ENCODE measurements around the gene ARHGAP24.

The ARHGAP24 gene

GRCh38 chr4:85938902-85939301 is 464.0 kb downstream of the ARHGAP24 start:
- Histone ChIP-seq H3K27me3 (ENCODE audit: insufficient read depth, poor library complexity, severe bottlenecking) (no peaks in the 10 kb centered on the region), H3K4me1 (ENCODE audit: insufficient read depth, poor library complexity, severe bottlenecking) (no peaks in the 10 kb centered on the region), H3K9me3 (ENCODE audit: severe bottlenecking) (no peaks in the 10 kb centered on the region), H3K36me3 (ENCODE audit: low read depth) (no peaks in the 10 kb centered on the region), H3K4me3 (ENCODE audit: severe bottlenecking) (no peak overlapping the region), H3K27ac (ENCODE audit: poor library complexity, severe bottlenecking) (no peak overlapping the region)
- no peak for DNase-seq (ENCODE audit: low spot score)
- no peak for ATAC-seq (ENCODE audit: low read depth)
- no peak for TF ChIP-seq CTCF (IDR thresholded peaks at IDR 0.05; ENCODE audit: poor library complexity, severe bottlenecking)

- TF ChIP-seq CTCF (IDR thresholded peaks at IDR 0.05; ENCODE audit: poor library complexity, severe bottlenecking): no peak
- Histone ChIP-seq H3K27me3 (ENCODE audit: insufficient read depth, poor library complexity, severe bottlenecking) (no peaks in the 10 kb centered on the region), H3K4me3 (ENCODE audit: severe bottlenecking) (no peak overlapping the region), H3K4me1 (ENCODE audit: insufficient read depth, poor library complexity, severe bottlenecking) (no peaks in the 10 kb centered on the region), H3K9me3 (ENCODE audit: severe bottlenecking) (no peaks in the 10 kb centered on the region), H3K36me3 (ENCODE audit: low read depth) (no peaks in the 10 kb centered on the region), H3K27ac (ENCODE audit: poor library complexity, severe bottlenecking) (no peak overlapping the region)
- no peak for DNase-seq (ENCODE audit: low spot score)
- ATAC-seq (ENCODE audit: low read depth): no peak
Measured at GRCh38 chr4:85939595-85939994, 464.6 kb downstream of the ARHGAP24 start.

- H3K27ac ChIP-seq (ENCODE audit: poor library complexity, severe bottlenecking): no peak overlapping the region
- no peaks in the 10 kb centered on the region for H3K27me3 ChIP-seq (ENCODE audit: insufficient read depth, poor library complexity, severe bottlenecking)
- no peaks in the 10 kb centered on the region for H3K4me1 ChIP-seq (ENCODE audit: insufficient read depth, poor library complexity, severe bottlenecking)
- no peaks in the 10 kb centered on the region for H3K36me3 ChIP-seq (ENCODE audit: low read depth)
- DNase-seq (ENCODE audit: low spot score) (no peak), ATAC-seq (ENCODE audit: low read depth) (no peak)
- TF ChIP-seq CTCF (IDR thresholded peaks at IDR 0.05; ENCODE audit: poor library complexity, severe bottlenecking): no peak
- H3K4me3 ChIP-seq (ENCODE audit: severe bottlenecking): no peak overlapping the region
- H3K9me3 ChIP-seq (ENCODE audit: severe bottlenecking): no peaks in the 10 kb centered on the region
Measured at GRCh38 chr4:85940151-85940550, 465.2 kb downstream of the ARHGAP24 start.

GRCh38 chr4:85942107-85942506 is 467.2 kb downstream of the ARHGAP24 start:
- DNase-seq (ENCODE audit: low spot score) (no peak), ATAC-seq (ENCODE audit: low read depth) (no peak)
- no peaks in the 10 kb centered on the region for H3K4me1 ChIP-seq (ENCODE audit: insufficient read depth, poor library complexity, severe bottlenecking)
- H3K9me3 ChIP-seq (ENCODE audit: severe bottlenecking): no peaks in the 10 kb centered on the region
- no peaks in the 10 kb centered on the region for H3K36me3 ChIP-seq (ENCODE audit: low read depth)
- no peak overlapping the region for H3K4me3 ChIP-seq (ENCODE audit: severe bottlenecking)
- no peaks in the 10 kb centered on the region for H3K27me3 ChIP-seq (ENCODE audit: insufficient read depth, poor library complexity, severe bottlenecking)
- no peak overlapping the region for H3K27ac ChIP-seq (ENCODE audit: poor library complexity, severe bottlenecking)
- no peak for TF ChIP-seq CTCF (IDR thresholded peaks at IDR 0.05; ENCODE audit: poor library complexity, severe bottlenecking)

- H3K9me3 ChIP-seq (ENCODE audit: severe bottlenecking): no peaks in the 10 kb centered on the region
- DNase-seq (ENCODE audit: low spot score): no peak
- no peak overlapping the region for H3K4me3 ChIP-seq (ENCODE audit: severe bottlenecking)
- H3K27me3 ChIP-seq (ENCODE audit: insufficient read depth, poor library complexity, severe bottlenecking): no peaks in the 10 kb centered on the region
- no peaks in the 10 kb centered on the region for H3K36me3 ChIP-seq (ENCODE audit: low read depth)
- no peaks in the 10 kb centered on the region for H3K4me1 ChIP-seq (ENCODE audit: insufficient read depth, poor library complexity, severe bottlenecking)
- ATAC-seq (ENCODE audit: low read depth): no peak
- H3K27ac ChIP-seq (ENCODE audit: poor library complexity, severe bottlenecking): no peak overlapping the region
- no peak for TF ChIP-seq CTCF (IDR thresholded peaks at IDR 0.05; ENCODE audit: poor library complexity, severe bottlenecking)
Measured at GRCh38 chr4:85946821-85947220, 471.9 kb downstream of the ARHGAP24 start.
